A673 (cell line): ENCODE data around the gene FAM83B.

ENCODE experiments used
- CTCF ChIP-seq: fragments of 300-800, 200-600 bp; sonication (generic); conservative IDR thresholded peaks from 2 replicates; pipeline ENCODE4 v1.5.1; 2017; ENCODE audit warnings: low read depth, mild to moderate bottlenecking, antibody characterized with exemption, low read length, moderate library complexity, mixed read lengths
- EZH2 ChIP-seq: fragments of 200-600 bp; sonication (generic); IDR thresholded peaks from 2 replicates; pipeline ENCODE4 v1.6.1; 2017; ENCODE audit warnings: borderline replicate concordance, low read depth, mild to moderate bottlenecking, mixed read lengths, antibody characterized with exemption, low read length; ENCODE audit not compliant: poor library complexity, severe bottlenecking

GRCh38 chr6:54881067-54881730 is 34.6 kb downstream of the FAM83B start:
- no peak for TF ChIP-seq CTCF
- TF ChIP-seq EZH2, result no peak
